ENCODE data around the gene C16orf86.

- TF ChIP-seq EP300 (IDR thresholded peaks at IDR 0.05) (no peak), CTCF (IDR thresholded peaks at IDR 0.05) (no peak), POLR2A (IDR thresholded peaks at IDR 0.05) (no peak)
These were observed 8.7 kb upstream of the C16orf86 start for GRCh38 chr16:67657751-67658518.
